RWPE2 (cell line): Measurements from ENCODE around the gene ROBO1.

Source experiments
- ATAC-seq: fragments of 200-7000 bp; cut with Tn5 transposase; 3 replicates; pipeline ENCODE4 v1.9.1; 2021; ENCODE audit warnings: low read depth
- DNase-seq: peaks from one replicate; pipeline ENCODE4 v3.0.0-alpha.2; 2020; ENCODE audit warnings: low spot score
- H3K27ac ChIP-seq: fragments of 450-650 bp; 2 replicates; pipeline ENCODE4 v1.5.1; 2017; ENCODE audit warnings: mild to moderate bottlenecking; ENCODE audit not compliant: poor library complexity, severe bottlenecking
- H3K27me3 ChIP-seq: fragments of 250-450 bp; sonication (Bioruptor Pico); 2 replicates; pipeline ENCODE4 v1.5.1; 2021; ENCODE audit warnings: mild to moderate bottlenecking, moderate library complexity; ENCODE audit not compliant: insufficient read depth, poor library complexity, severe bottlenecking
- H3K36me3 ChIP-seq: fragments of 250-450 bp; sonication (Bioruptor Pico); 2 replicates; pipeline ENCODE4 v1.5.1; 2020; ENCODE audit warnings: low read depth, mild to moderate bottlenecking, moderate library complexity
- H3K4me1 ChIP-seq: fragments of 250-450 bp; sonication (Bioruptor Pico); 2 replicates; pipeline ENCODE4 v1.5.1; 2021; ENCODE audit warnings: mild to moderate bottlenecking, moderate library complexity; ENCODE audit not compliant: insufficient read depth, poor library complexity, severe bottlenecking
- H3K4me3 ChIP-seq: fragments of 250-450 bp; sonication (Bioruptor Pico); 2 replicates; pipeline ENCODE4 v1.5.1; 2021; ENCODE audit warnings: mild to moderate bottlenecking, moderate library complexity; ENCODE audit not compliant: severe bottlenecking
- H3K9me3 ChIP-seq: fragments of 250-450 bp; sonication (Bioruptor Pico); 2 replicates; pipeline ENCODE4 v1.5.1; 2021; ENCODE audit warnings: mild to moderate bottlenecking, moderate library complexity; ENCODE audit not compliant: severe bottlenecking
- TF ChIP-seq, protein P1 (sequence below): fragments of 450-650 bp; IDR thresholded peaks from one replicate; pipeline ENCODE4 v1.5.1; 2017; ENCODE audit warnings: mild to moderate bottlenecking, moderate library complexity; ENCODE audit not compliant: poor library complexity, severe bottlenecking

The ROBO1 gene

DNA sequence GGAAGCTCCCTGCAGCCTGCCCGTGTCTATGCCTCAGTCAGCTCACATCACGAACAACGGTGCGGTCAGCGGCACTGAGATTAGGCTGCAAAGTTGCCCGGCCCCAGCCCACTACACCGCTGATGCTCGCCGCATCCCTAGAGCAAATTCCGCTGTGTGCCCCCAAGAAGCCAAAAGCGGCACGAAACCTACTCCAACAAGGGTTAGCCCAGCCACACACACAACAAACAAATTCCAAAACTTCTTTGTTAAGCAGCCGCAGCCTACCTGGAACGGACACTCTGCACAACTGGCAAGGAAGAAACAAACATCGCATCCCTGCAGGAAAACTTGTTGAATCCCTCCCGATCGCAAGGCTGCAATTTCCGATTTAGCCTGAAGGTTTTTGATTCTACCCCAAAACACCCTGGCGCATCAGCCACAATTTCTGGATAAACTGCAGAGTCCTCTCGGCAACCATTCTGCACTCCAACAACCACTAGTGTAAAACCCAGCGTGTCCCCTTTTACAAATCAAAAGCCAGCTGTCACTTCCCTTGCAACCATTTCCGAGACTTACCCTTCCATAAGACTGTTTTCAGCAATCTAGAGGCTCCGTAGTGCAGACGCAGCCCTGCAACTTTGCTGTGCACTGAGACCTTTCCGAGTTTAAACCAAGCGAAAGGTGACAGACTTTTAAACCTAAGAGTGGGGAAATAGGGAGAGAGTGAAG is 449 bp downstream of the ROBO1 start:
- H3K4me3 ChIP-seq = no peak overlapping the region
- H3K4me1 ChIP-seq = no peaks in the 10 kb centered on the region
- H3K36me3 ChIP-seq = no peaks in the 10 kb centered on the region
- DNase-seq (no peak), ATAC-seq (peak; percentile 29; the same call in 2 of the 3 replicates)
- TF ChIP-seq, protein P1, sequence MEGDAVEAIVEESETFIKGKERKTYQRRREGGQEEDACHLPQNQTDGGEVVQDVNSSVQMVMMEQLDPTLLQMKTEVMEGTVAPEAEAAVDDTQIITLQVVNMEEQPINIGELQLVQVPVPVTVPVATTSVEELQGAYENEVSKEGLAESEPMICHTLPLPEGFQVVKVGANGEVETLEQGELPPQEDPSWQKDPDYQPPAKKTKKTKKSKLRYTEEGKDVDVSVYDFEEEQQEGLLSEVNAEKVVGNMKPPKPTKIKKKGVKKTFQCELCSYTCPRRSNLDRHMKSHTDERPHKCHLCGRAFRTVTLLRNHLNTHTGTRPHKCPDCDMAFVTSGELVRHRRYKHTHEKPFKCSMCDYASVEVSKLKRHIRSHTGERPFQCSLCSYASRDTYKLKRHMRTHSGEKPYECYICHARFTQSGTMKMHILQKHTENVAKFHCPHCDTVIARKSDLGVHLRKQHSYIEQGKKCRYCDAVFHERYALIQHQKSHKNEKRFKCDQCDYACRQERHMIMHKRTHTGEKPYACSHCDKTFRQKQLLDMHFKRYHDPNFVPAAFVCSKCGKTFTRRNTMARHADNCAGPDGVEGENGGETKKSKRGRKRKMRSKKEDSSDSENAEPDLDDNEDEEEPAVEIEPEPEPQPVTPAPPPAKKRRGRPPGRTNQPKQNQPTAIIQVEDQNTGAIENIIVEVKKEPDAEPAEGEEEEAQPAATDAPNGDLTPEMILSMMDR = no peak
- no peaks in the 10 kb centered on the region for H3K9me3 ChIP-seq
- peaks cover 47% of the 10 kb centered on the region for H3K27me3 ChIP-seq
- H3K27ac ChIP-seq = no peak overlapping the region

DNA sequence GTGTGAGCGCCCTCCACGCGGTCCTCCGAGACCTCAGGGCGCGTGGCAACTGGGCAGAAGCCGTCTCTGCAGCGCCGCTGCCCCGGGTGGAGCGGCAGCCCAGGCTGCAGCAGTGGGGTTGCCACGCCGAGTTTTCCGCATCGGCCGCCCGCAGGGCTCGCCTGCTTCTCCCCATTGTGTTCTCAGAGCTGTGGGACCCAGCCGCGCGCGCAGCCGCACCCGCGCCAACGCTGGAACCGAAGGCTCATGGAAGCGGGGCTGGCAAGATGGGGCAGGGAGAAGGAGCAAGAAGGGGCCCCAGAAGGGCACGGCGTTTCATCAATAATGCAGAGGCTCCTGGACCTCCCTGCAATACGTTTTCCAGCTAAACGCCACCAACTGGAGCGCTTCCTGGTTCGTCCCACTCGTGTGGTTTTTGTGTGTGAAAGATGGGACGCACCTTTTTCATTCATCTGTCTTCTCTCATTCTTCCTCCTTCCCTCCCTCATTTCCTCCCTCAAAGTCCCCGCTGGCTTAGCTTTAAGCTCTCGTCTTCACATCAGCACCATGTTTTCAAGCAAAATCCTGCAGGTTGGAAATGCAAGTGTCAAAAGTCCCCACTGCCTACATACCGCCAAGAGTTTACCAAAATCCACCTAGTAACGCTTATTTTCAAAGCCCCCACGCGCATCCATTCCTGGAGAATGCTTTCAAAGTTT is 1.2 kb downstream of the ROBO1 start:
- DNase-seq (no peak), ATAC-seq (no peak)
- H3K27me3 ChIP-seq = peaks cover 47% of the 10 kb centered on the region
- no peak overlapping the region for H3K4me3 ChIP-seq
- H3K27ac ChIP-seq = no peak overlapping the region
- no peaks in the 10 kb centered on the region for H3K9me3 ChIP-seq
- no peaks in the 10 kb centered on the region for H3K4me1 ChIP-seq
- no peaks in the 10 kb centered on the region for H3K36me3 ChIP-seq
- TF ChIP-seq, protein P1 = no peak

DNA sequence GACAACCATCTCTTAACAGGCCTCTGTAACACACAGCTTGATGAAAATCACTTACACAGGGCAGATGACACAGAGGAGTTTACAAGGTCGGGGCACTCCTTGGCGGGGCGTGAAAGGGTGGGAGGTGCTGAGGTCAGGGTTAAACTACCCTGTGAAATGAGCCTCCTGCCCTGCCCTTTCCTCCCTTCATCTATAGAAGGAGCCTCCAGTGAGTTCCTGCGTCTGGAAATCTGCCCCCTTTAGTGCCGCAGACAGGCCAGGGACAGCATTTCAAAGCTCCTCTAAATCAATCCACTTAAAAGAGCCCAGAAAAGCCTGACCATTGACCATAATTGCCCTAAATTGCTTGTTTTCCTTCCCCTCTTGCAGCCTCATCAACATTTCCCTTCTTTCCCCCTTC is 1.9 kb downstream of the ROBO1 start:
- H3K4me1 ChIP-seq = no peaks in the 10 kb centered on the region
- H3K27ac ChIP-seq = no peak overlapping the region
- TF ChIP-seq, protein P1 = no peak
- peaks cover 47% of the 10 kb centered on the region for H3K27me3 ChIP-seq
- no peak for DNase-seq
- no peak for ATAC-seq
- H3K9me3 ChIP-seq = no peaks in the 10 kb centered on the region
- no peaks in the 10 kb centered on the region for H3K36me3 ChIP-seq
- no peak overlapping the region for H3K4me3 ChIP-seq

DNA sequence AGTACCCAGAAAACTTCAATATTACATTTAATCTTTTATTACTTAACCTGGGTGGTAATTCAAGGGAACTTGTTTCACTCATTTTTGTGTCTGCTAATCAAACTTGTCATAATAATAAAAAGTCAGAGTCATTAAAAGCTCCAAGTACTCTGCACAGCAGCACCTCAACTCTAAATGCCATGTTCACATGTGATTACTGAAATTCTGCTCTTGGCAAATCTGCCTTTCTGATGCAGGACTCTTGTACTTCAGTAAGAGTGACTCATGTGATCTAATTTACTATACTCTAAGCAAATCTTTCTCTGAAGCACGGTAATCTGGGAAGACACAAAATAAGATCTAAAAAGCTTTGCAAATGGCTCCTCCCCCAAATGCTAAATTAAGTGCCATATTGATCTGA is 6.4 kb downstream of the ROBO1 start:
- peaks cover 13% of the 10 kb centered on the region for H3K27me3 ChIP-seq
- H3K27ac ChIP-seq = no peak overlapping the region
- H3K4me1 ChIP-seq = no peaks in the 10 kb centered on the region
- no peaks in the 10 kb centered on the region for H3K9me3 ChIP-seq
- ATAC-seq (no peak), DNase-seq (no peak)
- H3K4me3 ChIP-seq = no peak overlapping the region
- TF ChIP-seq, protein P1 = no peak
- H3K36me3 ChIP-seq = no peaks in the 10 kb centered on the region

DNA sequence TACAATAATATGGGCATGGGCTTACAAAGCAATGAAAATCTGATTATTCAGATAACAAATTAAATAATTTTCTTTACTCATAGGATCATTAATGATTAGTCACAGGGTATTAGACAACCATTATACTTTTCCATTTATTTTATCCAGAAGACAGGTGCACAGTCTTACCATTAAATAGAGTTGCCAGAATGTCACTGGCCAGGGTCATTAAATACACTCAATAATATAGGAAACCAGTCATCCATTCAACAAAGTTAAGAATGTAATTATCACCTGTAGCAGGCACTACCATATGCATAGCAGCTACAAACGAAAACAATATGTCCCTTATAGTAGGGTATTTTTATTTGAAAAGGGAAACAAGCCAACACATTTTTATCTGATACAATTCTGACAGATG is 16.1 kb downstream of the ROBO1 start:
- H3K4me3 ChIP-seq = no peak overlapping the region
- H3K9me3 ChIP-seq = no peaks in the 10 kb centered on the region
- DNase-seq (no peak), ATAC-seq (no peak)
- no peaks in the 10 kb centered on the region for H3K36me3 ChIP-seq
- TF ChIP-seq, protein P1 = no peak
- no peaks in the 10 kb centered on the region for H3K4me1 ChIP-seq
- no peaks in the 10 kb centered on the region for H3K27me3 ChIP-seq
- H3K27ac ChIP-seq = no peak overlapping the region
